K562 (cell line): Measurements from ENCODE around the gene RAB14. TPM values are rescaled to one million over a fixed set of nuclear protein-coding genes. Genes with fewer than 3 reads are reported as not detected.

Experiments used
- ATAC-seq: fragments of 200-7000 bp; cut with Tn5 transposase; 3 replicates; pipeline ENCODE4 v1.9.1; 2020; ENCODE audit warnings: moderate library complexity
- BruUV-seq: library from RNA; stranded (reverse); fragments of 400-500 nt; replicated peaks from 2 replicates; lab custom pipeline; 2021; lab: Mats Ljungman, UMichigan
- CTCF ChIA-PET: fragments of 300-600 bp; formaldehyde crosslinking; extraction: SDS; loops from one replicate; lab custom pipeline; 2021; ENCODE audit warnings: low intra/inter-chr PET ratio; lab: Yijun Ruan, JAX
- POLR2A ChIA-PET: fragments of 300-600, 350-650 bp; sonication (Branson Sonifier 250); formaldehyde crosslinking; extraction: SDS; loops from one replicate; lab custom pipeline; 2021; ENCODE audit warnings: antibody characterized with exemption, inconsistent platforms; lab: Yijun Ruan, JAX
- DNase-seq, 4 experiments: peaks; one replicate each; pipeline versions ENCODE4 v3.0.0 to v3.0.0-alpha.2; 2011 to 2018; ENCODE audit warnings: low spot score in 3 of 4, mixed read lengths in 3 of 4; ENCODE audit errors: extremely low read depth in 1 of 4
- FAIRE-seq: peaks from 2 replicates; lab custom pipeline; 2011; peaks lifted over from hg19 to GRCh38; lab: Jason Lieb, UNC
- H2AFZ ChIP-seq: 2 replicates; pipeline ENCODE4 v1.6.0; 2011; ENCODE audit warnings: low read depth, low read length, control low read depth, inconsistent platforms
- H3K27ac ChIP-seq: fragments of 200-600 bp; 3 replicates; pipeline ENCODE4 v1.8.0; 2011; ENCODE audit warnings: low read depth, mild to moderate bottlenecking, control low read depth, inconsistent platforms, low read length, moderate library complexity, mixed read lengths; ENCODE audit errors: extremely low read depth
- H3K27me3 ChIP-seq, 2 experiments: fragments of 300-600 bp in 1 of 2; 2 replicates in 1 of 2; 3 replicates in 1 of 2; pipeline versions ENCODE4 v1.6.0 to v1.8.0; 2011; ENCODE audit warnings: inconsistent platforms in 2 of 2, low read length in 2 of 2, mild to moderate bottlenecking in 1 of 2, mixed read lengths in 1 of 2, moderate library complexity in 1 of 2; ENCODE audit not compliant: control insufficient read depth in 2 of 2, insufficient read depth in 2 of 2
- H3K36me3 ChIP-seq: fragments of 300-600 bp; 3 replicates; pipeline ENCODE4 v1.8.0; 2011; ENCODE audit warnings: mild to moderate bottlenecking, low read length, inconsistent platforms; ENCODE audit not compliant: control insufficient read depth, insufficient read depth
- H3K4me1 ChIP-seq, 2 experiments: fragments of 200-600 bp in 1 of 2; replicated peaks in 1 of 2; 2 replicates in 1 of 2; 3 replicates in 1 of 2; pipeline versions ENCODE4 v1.5.1 to v1.8.0; 2011; ENCODE audit warnings: inconsistent platforms in 2 of 2, low read length in 2 of 2, mild to moderate bottlenecking in 1 of 2, mixed read lengths in 1 of 2, moderate library complexity in 1 of 2; ENCODE audit not compliant: control insufficient read depth in 2 of 2, insufficient read depth in 2 of 2
- H3K4me2 ChIP-seq: 2 replicates; pipeline ENCODE4 v1.6.1; 2011; ENCODE audit warnings: low read length, control low read depth, inconsistent platforms, mixed read lengths; ENCODE audit not compliant: insufficient read depth
- H3K4me3 ChIP-seq: fragments of 200-600 bp; sonication (generic), shearing (Covaris generic); 2 replicates; pipeline ENCODE4 v1.5.1; 2016; ENCODE audit warnings: control low read depth, inconsistent platforms
- H3K79me2 ChIP-seq: fragments of 200-600 bp; 3 replicates; pipeline ENCODE4 v1.8.0; 2011; ENCODE audit warnings: low read length, inconsistent platforms; ENCODE audit not compliant: control insufficient read depth, insufficient read depth
- H3K9ac ChIP-seq, 2 experiments: 2 replicates each; pipeline versions ENCODE4 v1.6.0 to v1.6.1; 2011; ENCODE audit warnings: low read depth in 2 of 2, low read length in 2 of 2, control low read depth in 1 of 2, inconsistent platforms in 1 of 2, mild to moderate bottlenecking in 1 of 2, mixed read lengths in 1 of 2; ENCODE audit not compliant: insufficient read depth in 1 of 2
- H3K9me1 ChIP-seq: one replicate; pipeline ENCODE4 v1.6.0; 2011; ENCODE audit warnings: inconsistent platforms, mild to moderate bottlenecking, low read length, moderate library complexity; ENCODE audit not compliant: control insufficient read depth, insufficient read depth
- H3K9me3 ChIP-seq: replicated peaks from 2 replicates; pipeline ENCODE4 v1.5.1; 2011; ENCODE audit warnings: low read depth, low read length, inconsistent platforms; ENCODE audit not compliant: control insufficient read depth, insufficient read depth
- H4K20me1 ChIP-seq: replicated peaks from 2 replicates; pipeline ENCODE4 v1.6.1; 2011; ENCODE audit warnings: low read length, inconsistent platforms, mixed read lengths; ENCODE audit not compliant: control insufficient read depth, insufficient read depth
- BRD4 ChIP-seq: fragments of 200-600 bp; sonication (generic); IDR thresholded peaks from 2 replicates; pipeline ENCODE4 v1.6.1; 2017; ENCODE audit warnings: inconsistent platforms
- CREB1 ChIP-seq, 2 experiments: sonication (generic) in 1 of 2; formaldehyde crosslinking in 1 of 2; IDR thresholded peaks; 2 replicates each; pipeline versions ENCODE4 v1.6.1 to v1.8.0; 2012 to 2022; ENCODE audit warnings: inconsistent platforms in 1 of 2, mild to moderate bottlenecking in 1 of 2, missing genetic modification reagents in 1 of 2, moderate library complexity in 1 of 2
- CREM ChIP-seq: IDR thresholded peaks from 2 replicates; pipeline ENCODE4 v1.6.1; 2014; ENCODE audit warnings: antibody characterized with exemption, low read depth
- FIP1L1 ChIP-seq: fragments of 200-400 bp; formaldehyde crosslinking; IDR thresholded peaks from 2 replicates; pipeline ENCODE4 v1.6.1; 2018; ENCODE audit warnings: mild to moderate bottlenecking, low read depth, low read length; ENCODE audit not compliant: poor library complexity, severe bottlenecking
- FOXM1 ChIP-seq, 2 experiments: fragments of 450-650 bp in 1 of 2; sonication (generic) in 1 of 2; formaldehyde crosslinking in 1 of 2; IDR thresholded peaks; 2 replicates each; pipeline versions ENCODE4 v1.6.1 to v1.9.0; 2017 to 2022; ENCODE audit warnings: low read depth in 2 of 2, mild to moderate bottlenecking in 2 of 2, missing genetic modification reagents in 1 of 2, moderate library complexity in 1 of 2
- KLF6 ChIP-seq: fragments of 250-450 bp; sonication (Bioruptor Pico); IDR thresholded peaks from 2 replicates; pipeline ENCODE4 v1.4.0; 2020; ENCODE audit warnings: mild to moderate bottlenecking, moderate library complexity, borderline replicate concordance
- MEIS2 ChIP-seq: fragments of 450-650 bp; IDR thresholded peaks from 2 replicates; pipeline ENCODE4 v1.6.1; 2014; ENCODE audit warnings: mild to moderate bottlenecking; ENCODE audit not compliant: partially characterized antibody
- MXI1 ChIP-seq: IDR thresholded peaks from 2 replicates; pipeline ENCODE4 v1.6.1; 2011; ENCODE audit warnings: low read depth, mild to moderate bottlenecking, improper control_type of control experiment, low read length
- PATZ1 ChIP-seq: fragments of 250-450 bp; sonication (Bioruptor Pico); IDR thresholded peaks from 2 replicates; pipeline ENCODE4 v1.5.0; 2020; ENCODE audit warnings: mild to moderate bottlenecking, borderline replicate concordance
- RB1 ChIP-seq: fragments of 450-650 bp; IDR thresholded peaks from 2 replicates; pipeline ENCODE4 v1.6.1; 2017; ENCODE audit warnings: low read depth, mild to moderate bottlenecking
- SMAD1 ChIP-seq: fragments of 150-350 bp; IDR thresholded peaks from 2 replicates; pipeline ENCODE4 v1.6.1; 2014; ENCODE audit warnings: low read length, low read depth; ENCODE audit not compliant: partially characterized antibody
- SMARCA5 ChIP-seq: fragments of 450-650 bp; IDR thresholded peaks from 2 replicates; pipeline ENCODE4 v1.6.1; 2016
- SP1 ChIP-seq: sonication (generic); formaldehyde crosslinking; IDR thresholded peaks from 2 replicates; pipeline ENCODE4 v1.8.1; 2022; ENCODE audit warnings: mild to moderate bottlenecking, missing genetic modification reagents
- STAG1 ChIP-seq: sonication (generic); formaldehyde crosslinking; IDR thresholded peaks from 2 replicates; pipeline ENCODE4 v1.5.0; 2020; ENCODE audit warnings: missing genetic modification reagents, borderline replicate concordance
- ZNF316 ChIP-seq: fragments of 450-650 bp; IDR thresholded peaks from 2 replicates; pipeline ENCODE4 v1.6.1; 2016
- WGBS: fragments of 100-300 bp; shearing (Covaris generic); methylation state at CpG from one replicate; pipeline ENCODE4 v1.1.6; 2016; ENCODE audit warnings: low coverage, mixed read lengths; ENCODE audit not compliant: insufficient coverage; ENCODE audit errors: missing lambda C conversion rate; 5-methylcytosine and 5-hydroxymethylcytosine counted together
- in situ Hi-C: fragments of 300-500 bp; cut with MboI; formaldehyde crosslinking; loops from 4 replicates; pipeline ENCODE4 v1.15.0; 2018; ENCODE audit warnings: inconsistent platforms, mixed read lengths
- intact Hi-C: fragments of 100-400 bp; cut with micrococcal nuclease; formaldehyde crosslinking; loops from 2 replicates; pipeline ENCODE4 v1.14.2; 2022
- polyA plus RNA-seq, 8 experiments: library from polyadenylated mRNA; depleted of rRNA in 4 of 8; stranded (reverse) in 5 of 8; unstranded in 3 of 8; fragments of >200 nt; fragmentation: Nextera tagmentation in 2 of 8; fragmentation: Illumina TruSeq in 1 of 8; extraction: Ambion mirVana in 2 of 8; extraction: Trizol in 1 of 8; gene quantifications; 2 replicates each; pipeline versions ENCODE4 v1.2.1 to v1.2.3, GENCODE V29; 2011 to 2014; ENCODE audit warnings: inconsistent platforms in 1 of 8, missing spikeins in 1 of 8
- total RNA-seq, 7 experiments: library from RNA; depleted of rRNA in 6 of 7; stranded (reverse); fragments of >200 nt in 6 of 7; fragmentation: Illumina TruSeq in 2 of 7; extraction: Trizol in 2 of 7; gene quantifications; 2 replicates each; pipeline versions ENCODE4 v1.2.1 to v1.2.3, GENCODE V29; 2011 to 2021; ENCODE audit warnings: low replicate concordance in 1 of 7
- TF ChIP-seq, protein P1 (sequence below), 2 experiments: fragments of 450-650 bp in 1 of 2; sonication (generic) in 1 of 2; formaldehyde crosslinking in 1 of 2; IDR thresholded peaks in 1 of 2; conservative IDR thresholded peaks in 1 of 2; 2 replicates each; pipeline versions ENCODE4 v1.6.1 to v1.8.1; 2016 to 2023; ENCODE audit warnings: mild to moderate bottlenecking in 2 of 2, moderate library complexity in 2 of 2, inconsistent platforms in 1 of 2, missing genetic modification reagents in 1 of 2
- TF ChIP-seq, protein P2 (sequence below): sonication (generic); formaldehyde crosslinking; IDR thresholded peaks from 2 replicates; pipeline ENCODE4 v1.8.0; 2022; ENCODE audit warnings: missing genetic modification reagents, mild to moderate bottlenecking, moderate library complexity, borderline replicate concordance

RAB14 gene
- total and polyA plus RNA-seq, 9 of the 15 experiments (the other 6 are each of a cell fraction or from before 2014, with no cell fraction given) = 10.3 to 41.8 (median 20.9) TPM

GRCh38 chr9:121213136-121213806 is 11.6 kb upstream of the RAB14 start:
- H3K27ac ChIP-seq = peak overlapping the region; percentile 64
- TF ChIP-seq STAG1 (CRISPR knock-in tag) = peak; percentile 71; the same call in 1 of the 2 replicates
- peak; percentile 54; the same call in 1 of the 2 replicates for TF ChIP-seq CREM
- TF ChIP-seq KLF6 (CRISPR knock-in tag) = no peak; the same call in 1 of the 2 replicates
- no peak for TF ChIP-seq PATZ1
- TF ChIP-seq, protein P1, sequence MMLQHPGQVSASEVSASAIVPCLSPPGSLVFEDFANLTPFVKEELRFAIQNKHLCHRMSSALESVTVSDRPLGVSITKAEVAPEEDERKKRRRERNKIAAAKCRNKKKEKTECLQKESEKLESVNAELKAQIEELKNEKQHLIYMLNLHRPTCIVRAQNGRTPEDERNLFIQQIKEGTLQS (IDR thresholded peaks at IDR 0.05) = no peak
- TF ChIP-seq, protein P1 (CRISPR knock-in tag; conservative IDR thresholded peaks at IDR 0.05) = peak; percentile 65; the same call in 1 of the 2 replicates
- TF ChIP-seq FIP1L1 = no peak
- TF ChIP-seq CREB1 (IDR thresholded peaks at IDR 0.05) = 0 out of 2 replicates have a peak, but pooled peaks have one; percentile 27
- no peak for TF ChIP-seq CREB1 (CRISPR knock-in tag; IDR thresholded peaks at IDR 0.05)
- TF ChIP-seq MEIS2 = no peak
- TF ChIP-seq BRD4 = no peak
- peak; percentile 38 for TF ChIP-seq SMAD1
- no peak for TF ChIP-seq FOXM1 (IDR thresholded peaks at IDR 0.05; ENCODE audit: low read depth)
- no peak for TF ChIP-seq FOXM1 (CRISPR knock-in tag; IDR thresholded peaks at IDR 0.05; ENCODE audit: low read depth)
- TF ChIP-seq, protein P2, sequence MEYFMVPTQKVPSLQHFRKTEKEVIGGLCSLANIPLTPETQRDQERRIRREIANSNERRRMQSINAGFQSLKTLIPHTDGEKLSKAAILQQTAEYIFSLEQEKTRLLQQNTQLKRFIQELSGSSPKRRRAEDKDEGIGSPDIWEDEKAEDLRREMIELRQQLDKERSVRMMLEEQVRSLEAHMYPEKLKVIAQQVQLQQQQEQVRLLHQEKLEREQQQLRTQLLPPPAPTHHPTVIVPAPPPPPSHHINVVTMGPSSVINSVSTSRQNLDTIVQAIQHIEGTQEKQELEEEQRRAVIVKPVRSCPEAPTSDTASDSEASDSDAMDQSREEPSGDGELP (CRISPR knock-in tag) = peak; percentile 50; the same call in 1 of the 2 replicates
- TF ChIP-seq SMARCA5 = no peak
- peak; percentile 29; the same call in 1 of the 2 replicates for TF ChIP-seq SP1 (CRISPR knock-in tag)
- no peak for TF ChIP-seq ZNF316
- no peak for TF ChIP-seq MXI1
- 0 out of 2 replicates have a peak, but pooled peaks have one; percentile 56 for TF ChIP-seq RB1

More at GRCh38 chr9:121213136-121213806, 11.6 kb upstream of the RAB14 start:
- Histone ChIP-seq H3K36me3 (no peaks in the 10 kb centered on the region), H3K79me2 (no peaks in the 10 kb centered on the region), H3K4me1 (peaks cover 0 to 10% of the 10 kb centered on the region in 2 experiments; a peak in 2 of 5 replicates), H3K9me1 (no peaks in the 10 kb centered on the region), H3K9me3 (no peaks in the 10 kb centered on the region), H3K27me3 (no peaks in the 10 kb centered on the region), H4K20me1 (no peaks in the 10 kb centered on the region), H3K4me2 (no peak overlapping the region), H3K4me3 (no peak overlapping the region), H2AFZ (peak overlapping the region; percentile 90), H3K9ac (no peak overlapping the region)
- DNase-seq (peak; percentile 78 to 92 (median 82)), ATAC-seq (peak; percentile 97), FAIRE-seq (peak; percentile 90)
- WGBS = 23% methylated on average over 9 of the region's 9 CpGs
- ChIA-PET POLR2A (interaction anchor here (0.6 to 1.2 kb wide), 7 partner anchors 13 to 226 kb away, joined by 3 to 4 read pairs (median 3); no protein-coding TSS in a partner anchor), CTCF (interaction anchor here (1.0 to 1.7 kb wide), 4 partner anchors 107 to 187 kb away, joined by 3 to 14 read pairs (median 6); no protein-coding TSS in a partner anchor)
- in situ Hi-C loops = no loop called here
- no TSS peak for BruUV-seq
- intact Hi-C loops = loop anchor here (1.0 to 10.0 kb wide), 5 partner anchors 66 to 322 kb away; no protein-coding TSS in a partner anchor
